ENCODE data around the gene DNAH1.
A peak's percentile ranks its signal among the peaks of the same experiment; 100 is the strongest.
"Not testable (repeated sequence)": the region's sequence is repeated elsewhere in the genome, so short reads cannot be mapped to it uniquely, and the experiment has no call there.

Gene DNAH1

GRCh38 chr3:52330194-52330805 lies 14.2 kb downstream of the DNAH1 start:
- DNase-seq, result no peak
- Histone ChIP-seq H3K27me3 (no peaks in the 10 kb centered on the region), H3K4me1 (no peaks in the 10 kb centered on the region), H3K36me3 (peaks cover 0 to 37% (median 5%) of the 10 kb centered on the region in 3 donors), H3K27ac (no peak overlapping the region), H3K4me3 (no peak overlapping the region), H3K9me3 (no peaks in the 10 kb centered on the region)
- no peak for TF ChIP-seq CTCF (IDR thresholded peaks at IDR 0.05)
- intact Hi-C loops (cut with DNase I; ENCODE audit: low total_unique reads), result no loop called here

GRCh38 chr3:52331091-52331490 lies 15.0 kb downstream of the DNAH1 start:
- intact Hi-C loops (cut with DNase I; ENCODE audit: low total_unique reads), result no loop called here

GRCh38 chr3:52331906-52332305 lies 15.8 kb downstream of the DNAH1 start:
- Histone ChIP-seq H3K9me3 (no peaks in the 10 kb centered on the region), H3K4me1 (no peaks in the 10 kb centered on the region), H3K27me3 (no peaks in the 10 kb centered on the region), H3K27ac (no peak overlapping the region), H3K36me3 (peaks cover 0 to 36% (median 5%) of the 10 kb centered on the region in 3 donors), H3K4me3 (no peak overlapping the region)
- intact Hi-C loops (cut with DNase I; ENCODE audit: low total_unique reads), result no loop called here
- TF ChIP-seq CTCF (IDR thresholded peaks at IDR 0.05), result no peak
- DNase-seq, result no peak

More at GRCh38 chr3:52331091-52331490, 15.0 kb downstream of the DNAH1 start:
- no peak for DNase-seq
- Histone ChIP-seq H3K9me3 (no peaks in the 10 kb centered on the region), H3K4me3 (no peak overlapping the region), H3K4me1 (no peaks in the 10 kb centered on the region), H3K27me3 (no peaks in the 10 kb centered on the region), H3K36me3 (peaks cover 0 to 37% (median 5%) of the 10 kb centered on the region in 3 donors), H3K27ac (no peak overlapping the region)
- no peak for TF ChIP-seq CTCF (IDR thresholded peaks at IDR 0.05)

- no peaks in the 10 kb centered on the region for H3K4me1 ChIP-seq
- H3K27me3 ChIP-seq, result no peaks in the 10 kb centered on the region
- no peak overlapping the region for H3K4me3 ChIP-seq
- no peaks in the 10 kb centered on the region for H3K9me3 ChIP-seq
- DNase-seq, result no peak
- H3K27ac ChIP-seq, result no peak overlapping the region
- intact Hi-C loops (cut with DNase I; ENCODE audit: low total_unique reads), result no loop called here
- TF ChIP-seq CTCF (IDR thresholded peaks at IDR 0.05), result no peak
- H3K36me3 ChIP-seq, result peaks cover 0 to 31% (median 5%) of the 10 kb centered on the region in 3 donors
Measured at GRCh38 chr3:52333869-52334557, 17.9 kb downstream of the DNAH1 start.

- H3K9me3 ChIP-seq; H3K27ac ChIP-seq; DNase-seq; H3K27me3 ChIP-seq; H3K36me3 ChIP-seq; intact Hi-C loops (cut with DNase I; ENCODE audit: low total_unique reads); H3K4me1 ChIP-seq; H3K4me3 ChIP-seq: not testable (repeated sequence)
Measured at GRCh38 chr3:52338131-52338530, 22.0 kb downstream of the DNAH1 start.

- peaks cover 0 to 3% (median 0%) of the 10 kb centered on the region in 4 donors for H3K4me1 ChIP-seq
- DNase-seq, result no peak
Measured at GRCh38 chr3:52339612-52340011, 23.5 kb downstream of the DNAH1 start.

More at GRCh38 chr3:52339612-52340011, 23.5 kb downstream of the DNAH1 start:
- Histone ChIP-seq H3K36me3 (no peaks in the 10 kb centered on the region), H3K27ac (no peak overlapping the region), H3K9me3 (no peaks in the 10 kb centered on the region), H3K27me3 (no peaks in the 10 kb centered on the region), H3K4me3 (no peak overlapping the region)
- TF ChIP-seq CTCF (IDR thresholded peaks at IDR 0.05), result peak; percentile 61 to 79
- intact Hi-C loops (cut with DNase I; ENCODE audit: low total_unique reads), result loop anchor here (5.0 kb wide), 2 partner anchors 47 to 107 kb away; no protein-coding TSS in a partner anchor
